Keratinocyte (primary cell): ENCODE measurements around the gene HIKESHI. TPM values are rescaled to one million over a fixed set of nuclear protein-coding genes. Genes with fewer than 3 reads are reported as not detected.

Experiments
- DNase-seq: peaks from one replicate; pipeline ENCODE4 v3.0.0-alpha.2; 2011; ENCODE audit warnings: low read depth, missing footprints, low spot score
- FAIRE-seq: peaks from 2 replicates; lab custom pipeline; 2011; peaks lifted over from hg19 to GRCh38; lab: Jason Lieb, UNC
- H2AFZ ChIP-seq: 2 replicates; pipeline ENCODE4 v1.6.0; 2012; ENCODE audit warnings: low read length, control low read depth, inconsistent platforms; ENCODE audit not compliant: control insufficient read depth
- H3K27ac ChIP-seq: 2 replicates; pipeline ENCODE4 v1.5.1; 2011; ENCODE audit warnings: low read length; ENCODE audit not compliant: control insufficient read depth, insufficient read depth
- H3K27me3 ChIP-seq: 3 replicates; pipeline ENCODE4 v1.6.0; 2011; ENCODE audit warnings: low read length; ENCODE audit not compliant: control insufficient read depth, insufficient read depth; ENCODE audit errors: extremely low read depth
- H3K36me3 ChIP-seq, 2 experiments: 2 replicates in 1 of 2; 3 replicates in 1 of 2; pipeline ENCODE4 v1.5.1; 2011; ENCODE audit warnings: low read length in 2 of 2, mild to moderate bottlenecking in 1 of 2; ENCODE audit not compliant: control insufficient read depth in 2 of 2, insufficient read depth in 2 of 2; ENCODE audit errors: extremely low read depth in 1 of 2
- H3K4me1 ChIP-seq: 3 replicates; pipeline ENCODE4 v1.5.1; 2011; ENCODE audit warnings: low read length; ENCODE audit not compliant: control insufficient read depth, insufficient read depth; ENCODE audit errors: extremely low read depth
- H3K4me2 ChIP-seq: 3 replicates; pipeline ENCODE4 v1.6.0; 2011; ENCODE audit warnings: low read depth, low read length; ENCODE audit not compliant: control insufficient read depth, insufficient read depth; ENCODE audit errors: extremely low read depth
- H3K4me3 ChIP-seq, 3 experiments: fragments of 200-600 bp in 1 of 3; sonication (generic) in 1 of 3; 2 replicates in 2 of 3; 3 replicates in 1 of 3; pipeline ENCODE4 v1.5.1; 2011 to 2016; ENCODE audit warnings: low read length in 3 of 3, mild to moderate bottlenecking in 3 of 3, control low read depth in 2 of 3, inconsistent platforms in 1 of 3, low read depth in 1 of 3, mixed read lengths in 1 of 3, mixed run types in 1 of 3, moderate library complexity in 1 of 3; ENCODE audit not compliant: control insufficient read depth in 2 of 3, insufficient read depth in 2 of 3; ENCODE audit errors: extremely low read depth in 1 of 3
- H3K79me2 ChIP-seq: 2 replicates; pipeline ENCODE4 v1.6.0; 2012; ENCODE audit warnings: low read length; ENCODE audit not compliant: control insufficient read depth, insufficient read depth
- H3K9ac ChIP-seq: 3 replicates; pipeline ENCODE4 v1.6.0; 2011; ENCODE audit warnings: low read length; ENCODE audit not compliant: control insufficient read depth, insufficient read depth; ENCODE audit errors: extremely low read depth
- H3K9me1 ChIP-seq: 3 replicates; pipeline ENCODE4 v1.6.0; 2011; ENCODE audit warnings: low read length; ENCODE audit not compliant: control insufficient read depth, insufficient read depth; ENCODE audit errors: extremely low read depth
- H3K9me3 ChIP-seq: 2 replicates; pipeline ENCODE4 v1.5.1; 2012; ENCODE audit warnings: low read depth, low read length; ENCODE audit not compliant: control insufficient read depth
- H4K20me1 ChIP-seq: 3 replicates; pipeline ENCODE4 v1.6.0; 2011; ENCODE audit warnings: low read length; ENCODE audit not compliant: control insufficient read depth, insufficient read depth; ENCODE audit errors: extremely low read depth
- EZH2 ChIP-seq: IDR thresholded peaks from one replicate; pipeline ENCODE4 v1.6.1; 2012; ENCODE audit warnings: inconsistent platforms, mild to moderate bottlenecking, low read length, moderate library complexity
- dilution Hi-C: fragments of 300-500 bp; cut with MboI; formaldehyde crosslinking; loops from one replicate; pipeline ENCODE4 v1.7.0; 2020; ENCODE audit warnings: low sequenced_read_pairs; ENCODE audit not compliant: extremely low pct_ligation_motif_present
- polyA plus RNA-seq, 5 experiments: library from polyadenylated mRNA; depleted of rRNA in 3 of 5; stranded (reverse) in 3 of 5; stranded (forward) in 1 of 5; unstranded in 1 of 5; fragments of >200 nt; gene quantifications; 1 replicate in 1 of 5; 2 replicates in 3 of 5; 3 replicates in 1 of 5; pipeline versions ENCODE4 v1.2.1 to v1.2.3, GENCODE V29; 2011 to 2012; ENCODE audit warnings: missing spikeins in 2 of 5, low read depth in 1 of 5, low replicate concordance in 1 of 5
- TF ChIP-seq, protein P1 (sequence below), 3 experiments: IDR thresholded peaks in 1 of 3; conservative IDR thresholded peaks in 1 of 3; optimal IDR thresholded peaks in 1 of 3; 2 replicates in 2 of 3; 3 replicates in 1 of 3; pipeline versions ENCODE3 to v1.5.1; 2011; ENCODE audit warnings: low read length in 3 of 3, mild to moderate bottlenecking in 3 of 3, moderate library complexity in 2 of 3, control low read depth in 1 of 3, inconsistent platforms in 1 of 3; ENCODE audit not compliant: insufficient read depth in 2 of 3; ENCODE audit errors: extremely low read depth in 1 of 3

The HIKESHI gene
- polyA plus RNA-seq, 1 donor (not counting 4 experiments of a cell fraction or from before 2014, with no cell fraction given): 89.4 TPM

- Histone ChIP-seq H3K9me3 (no peaks in the 10 kb centered on the region), H3K9me1 (no peaks in the 10 kb centered on the region), H2AFZ (no peak overlapping the region), H3K4me1 (no peaks in the 10 kb centered on the region), H3K4me3 (no peak overlapping the region), H3K9ac (no peak overlapping the region), H3K4me2 (no peak overlapping the region), H3K27ac (no peak overlapping the region), H4K20me1 (no peaks in the 10 kb centered on the region), H3K27me3 (no peaks in the 10 kb centered on the region), H3K36me3 (no peaks in the 10 kb centered on the region), H3K79me2 (no peaks in the 10 kb centered on the region)
- FAIRE-seq: no peak
- TF ChIP-seq, protein P1, sequence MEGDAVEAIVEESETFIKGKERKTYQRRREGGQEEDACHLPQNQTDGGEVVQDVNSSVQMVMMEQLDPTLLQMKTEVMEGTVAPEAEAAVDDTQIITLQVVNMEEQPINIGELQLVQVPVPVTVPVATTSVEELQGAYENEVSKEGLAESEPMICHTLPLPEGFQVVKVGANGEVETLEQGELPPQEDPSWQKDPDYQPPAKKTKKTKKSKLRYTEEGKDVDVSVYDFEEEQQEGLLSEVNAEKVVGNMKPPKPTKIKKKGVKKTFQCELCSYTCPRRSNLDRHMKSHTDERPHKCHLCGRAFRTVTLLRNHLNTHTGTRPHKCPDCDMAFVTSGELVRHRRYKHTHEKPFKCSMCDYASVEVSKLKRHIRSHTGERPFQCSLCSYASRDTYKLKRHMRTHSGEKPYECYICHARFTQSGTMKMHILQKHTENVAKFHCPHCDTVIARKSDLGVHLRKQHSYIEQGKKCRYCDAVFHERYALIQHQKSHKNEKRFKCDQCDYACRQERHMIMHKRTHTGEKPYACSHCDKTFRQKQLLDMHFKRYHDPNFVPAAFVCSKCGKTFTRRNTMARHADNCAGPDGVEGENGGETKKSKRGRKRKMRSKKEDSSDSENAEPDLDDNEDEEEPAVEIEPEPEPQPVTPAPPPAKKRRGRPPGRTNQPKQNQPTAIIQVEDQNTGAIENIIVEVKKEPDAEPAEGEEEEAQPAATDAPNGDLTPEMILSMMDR (optimal IDR thresholded peaks at IDR 0.05 in 1 of 3, IDR thresholded peaks at IDR 0.05 in 1 of 3, conservative IDR thresholded peaks at IDR 0.05 in 1 of 3; ENCODE audit: extremely low read depth in 1 of 3, insufficient read depth in 2 of 3, low read length in 3 of 3): no peak
- TF ChIP-seq EZH2: no peak
- DNase-seq: no peak
- dilution Hi-C loops: no loop called here
Measured at GRCh38 chr11:86386283-86386682, 84.2 kb downstream of the HIKESHI start.

GRCh38 chr11:86386746-86387145 is 84.7 kb downstream of the HIKESHI start:
- FAIRE-seq: no peak
- H3K27ac ChIP-seq: no peak overlapping the region
- dilution Hi-C loops: no loop called here
- H3K4me1 ChIP-seq: no peaks in the 10 kb centered on the region
- no peak overlapping the region for H3K4me3 ChIP-seq
- H3K9ac ChIP-seq: no peak overlapping the region
- H3K79me2 ChIP-seq: no peaks in the 10 kb centered on the region
- TF ChIP-seq, protein P1 (optimal IDR thresholded peaks at IDR 0.05 in 1 of 3, IDR thresholded peaks at IDR 0.05 in 1 of 3, conservative IDR thresholded peaks at IDR 0.05 in 1 of 3; ENCODE audit: extremely low read depth in 1 of 3, insufficient read depth in 2 of 3, low read length in 3 of 3): no peak
- TF ChIP-seq EZH2: no peak
- no peaks in the 10 kb centered on the region for H3K27me3 ChIP-seq
- no peak for DNase-seq
- H3K9me3 ChIP-seq: no peaks in the 10 kb centered on the region
- no peak overlapping the region for H3K4me2 ChIP-seq
- no peaks in the 10 kb centered on the region for H4K20me1 ChIP-seq
- H3K9me1 ChIP-seq: no peaks in the 10 kb centered on the region
- H2AFZ ChIP-seq: no peak overlapping the region
- H3K36me3 ChIP-seq: no peaks in the 10 kb centered on the region
